ENCODE data around the gene MORN1.

GRCh38 chr1:2385606-2386280, 5.6 kb downstream of the MORN1 start:
- TF ChIP-seq POLR2AphosphoS5 (IDR thresholded peaks at IDR 0.05) (no peak), CTCF (IDR thresholded peaks at IDR 0.05) (no peak), POLR2A (IDR thresholded peaks at IDR 0.05) (no peak)

Data from gastroesophageal sphincter (tissue), 3 donors.